Measurements from ENCODE around the gene RXRG.

Gene RXRG

DNA sequence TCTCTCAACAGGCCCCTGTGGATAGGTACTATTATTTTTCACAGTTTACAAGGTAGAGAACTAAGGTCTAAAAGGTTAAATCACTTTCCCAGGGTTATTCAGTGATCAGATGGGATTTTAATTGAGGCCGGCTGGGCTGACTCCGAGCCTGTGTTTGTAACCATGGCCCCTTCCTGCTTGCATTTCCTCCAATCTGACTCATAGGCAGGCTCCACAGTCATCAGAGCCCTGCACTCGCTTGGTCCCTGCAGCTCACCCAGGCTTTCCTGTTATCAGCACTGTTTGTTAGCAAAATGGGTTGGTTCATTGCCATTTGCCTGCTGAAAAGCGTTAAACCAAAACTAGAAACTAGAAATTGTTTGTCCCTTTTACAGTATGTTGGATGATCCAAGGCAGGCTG lies 47.0 kb downstream of the RXRG start:
- DNase-seq (ENCODE audit: low spot score): no peak
- TF ChIP-seq CTCF (IDR thresholded peaks at IDR 0.05; ENCODE audit: borderline replicate concordance, control extremely low read depth, extremely low read depth, insufficient read depth, missing control alignments): no peak
- in situ Hi-C loops (cut with MboI; ENCODE audit: low sequenced_read_pairs, unreplicated experiment): loop anchor here (10.0 kb wide), 1 partner anchor 507 kb away; no protein-coding TSS in a partner anchor

GRCh38 chr1:165395901-165396300 lies 49.0 kb downstream of the RXRG start:
- no peak for DNase-seq (ENCODE audit: low spot score)
- in situ Hi-C loops (cut with MboI; ENCODE audit: low sequenced_read_pairs, unreplicated experiment): loop anchor here (10.0 kb wide), 1 partner anchor 509 kb away; no protein-coding TSS in a partner anchor
- no peak for TF ChIP-seq CTCF (IDR thresholded peaks at IDR 0.05; ENCODE audit: borderline replicate concordance, control extremely low read depth, extremely low read depth, insufficient read depth, missing control alignments)

DNA sequence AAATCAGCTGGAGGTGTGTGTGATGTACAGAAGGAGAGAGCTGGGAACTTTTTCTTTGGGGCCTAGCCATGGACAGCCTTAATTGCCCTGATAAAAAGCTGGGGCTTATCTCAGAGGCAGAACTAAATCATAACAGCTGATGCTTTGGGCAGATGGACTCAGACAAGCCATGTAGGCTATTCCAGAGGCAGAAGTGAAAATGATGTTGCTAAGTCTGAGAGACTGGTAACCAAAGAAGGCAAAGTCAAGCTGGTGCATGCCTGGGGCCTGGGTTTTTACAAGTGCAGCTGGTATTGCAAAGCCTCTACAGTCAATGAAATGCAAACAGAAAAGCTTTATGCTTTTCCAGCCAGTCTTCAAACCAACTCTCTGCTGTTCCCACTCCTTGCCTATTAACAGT lies 49.4 kb downstream of the RXRG start:
- in situ Hi-C loops (cut with MboI; ENCODE audit: low sequenced_read_pairs, unreplicated experiment): loop anchor here (10.0 kb wide), 1 partner anchor 509 kb away; no protein-coding TSS in a partner anchor
- no peak for TF ChIP-seq CTCF (IDR thresholded peaks at IDR 0.05; ENCODE audit: borderline replicate concordance, control extremely low read depth, extremely low read depth, insufficient read depth, missing control alignments)

DNA sequence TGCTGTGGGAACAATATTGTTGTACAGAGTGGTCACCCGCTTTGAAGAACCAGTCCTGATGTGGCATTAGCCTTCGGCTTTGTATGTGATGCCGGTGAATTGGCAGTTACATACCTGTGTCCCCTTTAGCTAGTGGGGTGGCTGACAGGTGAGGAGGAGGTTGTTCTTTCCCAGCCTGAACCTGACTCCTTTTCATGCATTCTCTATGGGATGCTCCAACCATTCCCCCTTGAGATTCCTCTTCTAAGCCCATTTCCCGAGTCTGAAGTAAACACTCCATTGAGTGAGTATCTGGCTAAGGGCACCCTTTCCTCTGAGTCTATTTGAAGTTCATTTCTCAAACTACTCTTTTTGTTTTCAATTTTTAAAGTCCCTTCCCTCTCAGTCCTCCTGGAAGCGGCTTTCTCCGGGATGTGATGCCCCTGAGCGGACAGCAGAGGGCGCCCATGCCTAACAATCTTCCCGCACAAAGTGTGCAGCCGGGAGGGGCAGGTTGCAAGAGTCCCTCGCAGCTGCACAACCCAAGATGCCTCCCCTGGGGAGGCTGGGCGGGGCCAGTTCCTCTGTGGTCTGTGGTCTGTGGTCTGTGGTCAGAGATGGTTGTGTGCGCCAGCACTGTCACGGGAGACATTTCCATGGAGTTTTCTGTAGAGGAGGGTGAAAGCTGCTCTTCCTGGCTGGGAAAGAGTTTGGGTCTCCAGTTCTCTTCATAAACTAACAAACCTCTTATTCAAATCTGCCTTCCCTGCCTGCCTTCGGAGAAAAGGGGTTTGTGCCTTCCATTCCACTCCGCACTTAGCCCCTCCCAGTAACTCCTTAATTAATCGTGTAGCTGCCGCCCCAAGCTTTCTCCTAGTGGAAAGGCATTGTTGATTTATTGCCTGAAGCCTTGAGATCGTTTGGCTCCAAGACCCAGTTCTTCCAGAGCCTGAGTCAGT lies 52.0 kb downstream of the RXRG start:
- DNase-seq (ENCODE audit: low spot score): peak; percentile 85
- in situ Hi-C loops (cut with MboI; ENCODE audit: low sequenced_read_pairs, unreplicated experiment): loop anchor here (5.0 to 10.0 kb wide), 2 partner anchors 204 to 512 kb away; no protein-coding TSS in a partner anchor
- peak; percentile 94 for TF ChIP-seq CTCF (IDR thresholded peaks at IDR 0.05; ENCODE audit: borderline replicate concordance, control extremely low read depth, extremely low read depth, insufficient read depth, missing control alignments)

More for the DNA sequence above, 49.4 kb downstream of the RXRG start:
- DNase-seq (ENCODE audit: low spot score): no peak

GRCh38 chr1:165389609-165390008 lies 55.3 kb downstream of the RXRG start:
- no peak for TF ChIP-seq CTCF (IDR thresholded peaks at IDR 0.05; ENCODE audit: borderline replicate concordance, control extremely low read depth, extremely low read depth, insufficient read depth, missing control alignments)
- DNase-seq (ENCODE audit: low spot score): no peak
- in situ Hi-C loops (cut with MboI; ENCODE audit: low sequenced_read_pairs, unreplicated experiment): loop anchor here (5.0 to 10.0 kb wide), 2 partner anchors 208 to 515 kb away; no protein-coding TSS in a partner anchor

DNA sequence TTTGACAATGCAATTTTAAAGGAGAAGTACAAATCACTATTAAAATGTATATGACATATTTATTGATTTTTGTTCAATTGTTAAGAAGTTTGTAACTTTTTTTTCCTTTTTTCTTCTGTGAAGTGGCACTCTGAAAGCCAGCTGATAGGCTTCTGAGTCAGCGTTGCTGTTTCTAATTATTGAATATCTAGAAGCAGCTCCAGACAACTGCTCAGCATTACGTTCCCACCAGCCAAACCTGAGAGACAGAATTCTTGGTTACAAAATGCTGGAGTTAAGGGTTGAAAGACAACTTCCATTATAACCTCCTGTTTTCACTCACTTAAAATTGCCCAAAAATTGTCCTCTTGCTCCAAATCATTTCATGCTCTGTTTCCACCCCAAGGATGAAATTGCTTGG lies 57.0 kb downstream of the RXRG start:
- DNase-seq (ENCODE audit: low spot score): no peak
- TF ChIP-seq CTCF (IDR thresholded peaks at IDR 0.05; ENCODE audit: borderline replicate concordance, control extremely low read depth, extremely low read depth, insufficient read depth, missing control alignments): no peak
- in situ Hi-C loops (cut with MboI; ENCODE audit: low sequenced_read_pairs, unreplicated experiment): no loop called here
